Nucleus accumbens (tissue), 56 donors: Measurements from ENCODE around the gene POLR2H.

Experiments
- DNase-seq, 56 donors: peaks; one replicate each; lab custom pipeline; 2025; lab: John Stamatoyannopoulos, UW

Gene POLR2H

DNA sequence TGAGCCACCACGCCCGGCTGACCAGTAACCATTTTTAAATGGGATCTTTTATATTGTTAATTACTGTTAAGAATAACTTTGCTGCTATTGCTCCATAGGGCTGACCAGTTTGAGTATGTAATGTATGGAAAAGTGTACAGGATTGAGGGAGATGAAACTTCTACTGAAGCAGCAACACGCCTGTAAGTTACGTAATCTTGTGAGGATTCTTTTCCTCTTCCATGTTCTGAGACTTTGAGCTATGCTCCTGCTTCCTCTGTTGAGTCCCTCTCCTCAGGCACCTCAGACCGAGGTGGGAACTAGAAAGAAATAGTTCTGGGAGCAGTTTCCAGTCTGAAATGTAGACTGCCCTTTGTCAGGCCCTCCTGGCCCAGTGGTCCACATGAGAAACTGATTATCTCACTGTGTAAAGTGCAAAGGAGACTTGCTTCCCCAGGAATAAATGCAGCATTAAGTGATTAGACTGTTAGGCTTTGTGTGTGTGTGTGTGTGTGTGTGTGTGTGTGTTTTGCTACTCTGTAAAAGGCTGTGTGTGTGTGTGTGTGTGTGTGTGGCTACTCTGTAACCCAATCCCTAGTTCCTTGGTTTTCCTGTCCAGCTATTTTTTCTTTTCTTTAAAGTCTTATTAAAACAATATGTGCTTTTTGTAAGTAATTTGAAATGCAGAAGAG, 5.2 kb downstream of the POLR2H start:
- no peak for DNase-seq

DNA sequence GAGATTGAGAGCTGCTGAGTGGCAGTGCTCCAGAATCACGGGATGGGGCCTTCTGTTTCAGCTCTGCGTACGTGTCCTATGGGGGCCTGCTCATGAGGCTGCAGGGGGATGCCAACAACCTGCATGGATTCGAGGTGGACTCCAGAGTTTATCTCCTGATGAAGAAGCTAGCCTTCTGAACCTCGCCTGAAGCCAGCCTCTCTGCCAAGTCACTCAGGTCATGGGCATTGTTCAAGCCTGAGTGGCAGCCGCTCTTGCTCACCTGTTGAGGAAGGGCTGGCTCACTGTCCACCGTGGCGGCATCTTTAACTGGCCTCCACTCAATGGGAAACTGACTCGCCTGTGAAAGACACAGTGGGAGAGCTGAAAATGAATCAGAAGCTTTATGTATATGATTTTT, 6.6 kb downstream of the POLR2H start:
- DNase-seq, result no peak

DNA sequence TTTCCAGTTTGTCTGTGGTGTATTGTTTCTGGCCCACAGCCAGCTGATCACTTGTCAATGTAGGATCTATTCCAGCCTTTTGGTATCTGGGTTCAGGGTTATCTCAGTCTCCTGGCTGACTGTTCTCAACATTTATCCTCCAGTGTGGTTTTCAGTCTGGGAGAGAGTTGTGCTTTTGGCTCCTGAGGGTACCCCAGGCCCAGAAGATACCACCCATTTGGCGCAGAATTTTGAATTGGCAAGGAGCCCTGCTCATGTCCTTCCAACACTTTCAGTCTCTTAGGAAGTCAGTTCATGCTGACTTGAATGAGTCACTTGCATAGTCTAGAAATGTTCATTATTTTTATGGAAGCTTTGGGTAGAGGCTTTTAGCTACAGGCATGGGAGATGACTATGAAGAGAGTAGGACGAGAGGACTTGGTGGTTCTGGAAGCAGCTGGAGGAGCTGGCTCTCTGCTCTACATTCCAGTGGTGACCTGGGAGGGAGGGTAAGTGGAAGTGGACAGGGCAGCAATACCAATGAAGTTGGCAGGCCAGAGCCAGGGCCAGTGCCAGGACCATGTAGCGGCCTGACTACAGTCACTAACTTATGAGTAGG, 7.2 kb downstream of the POLR2H start:
- DNase-seq, result peak in 30 of 56 donors; percentile 6 to 65 (median 33)

DNA sequence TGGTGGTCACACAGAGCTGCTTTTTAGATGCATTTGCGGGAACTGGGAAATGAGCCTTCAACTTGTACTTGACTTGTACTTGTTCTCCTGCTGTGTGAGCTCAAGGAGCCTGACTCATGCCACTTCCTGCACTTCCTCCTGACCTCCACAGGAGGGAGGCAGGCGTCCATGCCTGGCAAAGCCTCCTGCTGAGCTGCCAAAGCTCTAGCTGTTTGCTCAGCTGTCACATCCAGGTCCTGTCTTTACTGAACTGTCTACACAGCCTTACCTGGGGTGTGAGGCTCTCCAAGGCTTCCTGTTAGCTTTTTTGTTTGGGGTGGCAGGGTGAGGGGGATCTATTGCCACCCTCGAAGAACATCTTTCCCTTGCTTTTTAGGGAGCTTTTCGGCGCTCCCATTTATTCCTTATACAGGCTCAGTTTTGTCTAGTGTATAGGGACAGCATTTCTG, 10.1 kb downstream of the POLR2H start:
- DNase-seq, result peak in 53 of 56 donors; percentile 16 to 86 (median 58)

DNA sequence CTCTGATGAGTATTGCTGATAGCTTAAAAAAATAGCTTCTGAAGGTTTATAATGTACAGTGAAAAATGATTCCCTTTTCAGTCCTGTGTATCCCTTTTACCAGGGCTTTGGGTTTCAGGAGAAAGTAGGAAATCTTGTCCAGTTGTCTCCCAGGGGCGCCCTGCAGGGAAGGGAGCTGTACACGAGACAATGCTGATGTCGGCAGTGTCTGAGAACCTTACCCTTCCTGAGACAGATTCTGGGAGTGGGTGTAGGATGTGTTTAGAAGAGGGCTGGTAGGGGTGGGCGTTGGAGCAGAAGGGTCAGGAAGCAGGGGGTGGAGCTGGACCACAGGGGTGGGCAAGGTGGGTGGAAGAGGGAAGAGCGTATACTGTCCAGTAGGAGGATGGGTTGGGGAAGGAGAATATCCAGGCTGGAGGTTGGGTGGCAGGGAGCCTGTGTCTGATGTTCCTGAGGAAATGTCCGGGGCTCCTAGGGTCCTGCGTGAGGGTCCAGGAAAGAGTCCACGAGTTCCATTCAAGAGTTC, 10.8 kb downstream of the POLR2H start:
- DNase-seq, result peak in 1 of 56 donors; percentile 15

DNA sequence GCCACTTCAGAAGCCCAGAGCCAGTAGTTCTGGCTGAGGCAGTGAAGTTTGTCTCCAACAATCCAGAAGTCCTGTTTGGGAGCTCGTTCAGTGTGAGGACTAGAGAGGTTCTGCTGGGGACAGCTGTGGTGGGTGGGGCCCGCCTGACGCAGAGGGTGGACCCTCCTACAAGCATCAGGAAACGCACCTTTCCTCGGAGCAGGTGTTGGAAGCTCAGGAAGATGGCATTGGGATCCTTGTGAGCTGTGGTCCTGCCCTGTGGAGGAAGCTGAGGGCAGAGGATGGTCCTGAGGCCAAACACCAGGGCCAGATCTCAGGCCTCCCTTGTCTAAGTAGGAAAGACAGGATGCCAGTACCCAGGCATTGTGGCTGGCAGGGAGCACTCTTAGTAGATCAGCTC, 11.4 kb downstream of the POLR2H start:
- DNase-seq, result no peak

DNA sequence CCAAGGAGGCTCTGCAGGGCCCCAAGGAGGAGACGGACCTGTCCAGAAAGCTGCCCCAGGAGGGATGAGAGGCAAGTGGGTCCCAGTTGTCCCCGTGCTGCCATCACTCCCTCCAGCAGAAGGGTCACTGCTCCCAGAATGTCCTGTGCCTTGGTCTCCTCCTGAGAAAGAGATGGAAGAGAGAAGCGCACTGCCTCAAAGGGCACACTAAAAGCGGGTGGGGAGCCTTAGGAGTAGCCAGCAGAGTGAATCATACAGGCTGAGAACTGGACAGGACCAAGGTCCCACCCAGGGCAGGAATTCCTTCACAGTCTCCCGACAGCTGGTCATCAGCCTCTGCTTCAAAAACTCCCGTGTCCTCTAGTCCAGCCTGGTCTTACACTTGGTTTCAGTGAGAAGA, 11.9 kb downstream of the POLR2H start:
- no peak for DNase-seq

DNA sequence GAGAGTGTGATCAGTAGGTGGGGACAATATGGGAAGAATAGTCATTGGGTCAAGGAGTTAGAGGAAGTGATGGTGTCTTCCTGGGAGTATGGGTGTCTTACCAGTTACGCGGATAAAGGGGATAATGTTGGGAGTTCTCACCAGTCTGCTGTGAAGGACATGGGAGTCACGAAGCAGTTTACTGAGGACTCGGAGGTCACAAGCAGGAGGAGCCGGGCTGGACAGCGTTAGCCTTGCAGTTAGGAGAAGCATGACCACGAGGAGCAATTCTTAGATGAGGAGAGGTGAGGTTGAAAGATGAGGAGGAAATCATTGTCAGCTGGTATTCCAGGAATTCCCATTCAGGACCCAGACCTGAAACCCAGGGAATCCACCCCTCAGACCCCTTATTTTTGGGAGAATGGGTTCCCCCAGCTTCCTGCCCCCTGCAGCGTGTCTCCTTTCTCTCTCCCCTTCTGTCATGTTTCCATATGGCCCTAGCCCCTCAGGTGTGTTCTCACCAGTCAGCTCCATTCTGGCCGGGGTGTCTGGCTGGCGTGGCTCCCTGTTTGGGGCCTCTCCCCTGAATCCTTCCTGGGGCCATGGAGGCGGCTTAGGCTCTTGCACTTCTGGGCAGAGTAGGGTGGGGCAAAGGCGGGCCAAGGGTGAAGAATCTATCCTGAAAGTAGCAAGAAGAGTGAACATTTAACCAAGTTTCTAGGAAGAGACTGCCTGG, 14.4 kb downstream of the POLR2H start:
- DNase-seq, result no peak

DNA sequence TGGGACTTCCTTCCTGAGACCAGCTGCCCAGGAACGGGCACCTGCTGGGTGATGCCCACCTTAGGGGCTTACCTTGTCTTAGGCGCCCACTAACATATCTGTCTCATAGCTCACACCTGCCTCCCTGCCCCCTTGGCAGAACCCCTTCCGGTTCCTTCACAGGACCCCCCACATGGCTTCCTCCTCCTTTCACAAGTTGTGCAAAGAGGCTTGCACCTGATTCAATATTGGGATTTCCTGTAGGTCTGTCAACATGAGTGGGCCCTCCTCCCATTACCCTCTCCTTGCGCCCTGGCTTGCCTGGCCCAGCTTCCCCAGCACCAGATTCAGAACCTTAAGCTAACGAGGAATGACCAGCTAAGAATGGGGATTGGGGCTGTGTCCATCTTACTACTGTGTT, 15.9 kb downstream of the POLR2H start:
- no peak for DNase-seq

DNA sequence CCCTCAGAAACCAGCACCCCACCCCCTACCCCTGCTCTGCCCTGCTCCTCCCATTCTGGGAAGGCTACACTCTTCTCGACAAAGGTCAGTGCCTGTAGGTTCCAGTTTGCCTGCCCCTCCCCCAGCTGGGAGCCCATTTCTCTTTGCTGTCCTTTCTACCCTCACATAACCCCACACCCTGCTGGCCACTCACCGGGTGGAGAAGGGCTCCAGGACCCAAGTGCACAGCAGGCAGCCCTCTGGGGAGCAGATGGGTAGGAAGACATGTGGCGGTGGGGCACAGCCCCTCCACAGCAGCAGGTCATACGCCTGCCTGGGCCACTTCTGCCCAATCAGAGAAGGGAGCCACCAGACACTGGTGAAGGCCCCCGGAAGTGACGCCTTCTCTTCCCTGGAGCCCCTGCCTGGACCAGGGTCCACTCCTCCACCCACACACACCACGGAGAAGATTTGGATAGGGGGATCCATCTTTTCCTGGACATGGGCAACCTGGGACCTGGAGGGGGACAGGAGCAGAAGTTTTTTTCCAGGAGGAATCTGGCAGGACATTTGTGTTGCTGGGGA, 16.5 kb downstream of the POLR2H start, which contains the start of gene THPO:
THPO (minus strand) TSS at position 326 of the 564 bp plus-strand sequence. CDS start 1,948 bp downstream, outside the sequence.
- no peak for DNase-seq

DNA sequence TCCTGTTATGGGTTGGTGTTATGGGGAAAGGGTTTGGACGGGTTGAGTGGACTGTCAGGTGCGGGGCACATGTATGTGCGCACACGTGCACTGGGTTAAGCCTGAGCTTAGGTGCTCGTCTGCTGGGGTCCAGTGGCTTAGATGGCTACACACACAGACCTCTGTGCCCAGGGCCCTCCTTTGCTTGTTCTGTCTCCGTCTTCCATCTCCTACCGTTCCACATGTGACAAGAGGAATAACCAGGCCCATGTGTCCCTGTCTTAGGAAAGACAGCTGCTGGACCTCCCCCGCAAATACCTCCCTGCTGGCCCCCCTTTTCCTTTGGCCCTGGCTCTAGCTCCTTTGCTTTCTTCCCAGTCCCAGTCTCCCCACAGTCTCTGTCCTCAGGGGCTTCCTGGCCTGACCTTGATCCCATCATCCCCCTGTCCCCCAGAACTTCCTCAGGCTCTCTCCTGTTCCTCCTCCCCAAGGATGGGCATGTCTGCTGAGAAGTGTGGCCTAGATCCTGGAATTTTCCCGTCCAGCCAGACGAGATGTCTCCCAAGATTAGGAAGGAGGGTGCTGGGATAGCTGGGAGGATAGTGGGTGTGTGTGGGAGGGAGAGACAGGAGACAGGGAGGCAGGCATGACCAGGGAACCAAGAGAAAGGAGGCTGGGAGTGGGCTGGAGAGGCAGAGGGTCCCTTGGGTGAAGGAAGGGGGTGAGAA, 17.3 kb downstream of the POLR2H start:
- DNase-seq, result no peak

DNA sequence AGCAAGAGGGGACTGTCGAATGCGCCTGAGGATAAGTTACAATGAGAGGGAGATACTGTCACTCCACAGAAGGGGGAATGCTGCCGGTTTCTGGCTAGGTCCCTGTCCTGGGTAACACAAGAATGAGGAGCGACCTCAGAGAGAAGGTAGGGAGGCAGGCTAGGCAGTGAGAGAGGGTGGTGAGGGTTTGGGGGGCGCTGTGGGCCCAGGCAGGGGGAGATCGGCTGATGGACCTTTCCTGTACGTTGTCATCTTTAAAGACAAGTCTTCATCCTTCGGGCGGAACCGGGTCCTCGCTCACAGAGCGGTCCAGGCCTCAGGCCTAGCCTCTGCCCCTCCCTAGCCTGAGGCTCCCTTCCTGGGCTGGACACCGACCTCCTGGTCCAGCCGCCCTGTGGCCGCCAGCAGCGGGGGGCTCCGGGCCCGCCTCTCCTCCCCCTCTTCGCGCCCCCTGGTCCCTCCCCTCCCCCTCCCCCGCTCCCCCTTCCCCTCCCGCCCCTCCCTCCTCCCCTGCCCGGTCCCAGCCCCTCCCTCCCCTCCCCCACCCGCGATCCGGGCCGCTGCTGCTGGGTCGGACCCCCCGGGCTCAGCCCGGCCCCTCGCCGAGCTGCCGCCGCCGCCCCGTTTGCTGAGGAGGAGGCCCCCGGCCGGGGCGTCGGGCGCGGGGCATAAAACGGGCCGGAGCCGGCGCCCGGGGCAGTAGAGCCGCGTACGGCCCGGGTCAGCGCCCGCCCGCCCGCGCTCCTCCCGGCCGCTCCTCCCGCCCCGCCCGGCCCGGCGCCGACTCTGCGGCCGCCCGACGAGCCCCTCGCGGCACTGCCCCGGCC, 18.1 kb downstream of the POLR2H start, which contains the start of gene CHRD:
CHRD (plus strand) TSS at position 697 of the 827 bp plus-strand sequence. CDS start 265 bp downstream, outside the sequence.
- DNase-seq, result no peak

DNA sequence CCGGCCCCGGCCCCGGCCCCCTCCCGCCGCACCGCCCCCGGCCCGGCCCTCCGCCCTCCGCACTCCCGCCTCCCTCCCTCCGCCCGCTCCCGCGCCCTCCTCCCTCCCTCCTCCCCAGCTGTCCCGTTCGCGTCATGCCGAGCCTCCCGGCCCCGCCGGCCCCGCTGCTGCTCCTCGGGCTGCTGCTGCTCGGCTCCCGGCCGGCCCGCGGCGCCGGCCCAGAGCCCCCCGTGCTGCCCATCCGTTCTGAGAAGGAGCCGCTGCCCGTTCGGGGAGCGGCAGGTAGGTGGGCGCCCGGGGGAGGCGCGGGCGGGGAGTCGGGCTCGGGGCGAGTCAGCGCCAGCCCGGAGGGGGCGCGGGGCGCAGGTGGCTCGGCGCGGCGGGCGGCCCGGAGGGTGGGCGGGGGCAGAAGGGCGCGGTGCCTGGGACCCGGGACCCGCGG, 18.7 kb downstream of the POLR2H start:
- DNase-seq, result peak in 32 of 56 donors; percentile 9 to 72 (median 26)

DNA sequence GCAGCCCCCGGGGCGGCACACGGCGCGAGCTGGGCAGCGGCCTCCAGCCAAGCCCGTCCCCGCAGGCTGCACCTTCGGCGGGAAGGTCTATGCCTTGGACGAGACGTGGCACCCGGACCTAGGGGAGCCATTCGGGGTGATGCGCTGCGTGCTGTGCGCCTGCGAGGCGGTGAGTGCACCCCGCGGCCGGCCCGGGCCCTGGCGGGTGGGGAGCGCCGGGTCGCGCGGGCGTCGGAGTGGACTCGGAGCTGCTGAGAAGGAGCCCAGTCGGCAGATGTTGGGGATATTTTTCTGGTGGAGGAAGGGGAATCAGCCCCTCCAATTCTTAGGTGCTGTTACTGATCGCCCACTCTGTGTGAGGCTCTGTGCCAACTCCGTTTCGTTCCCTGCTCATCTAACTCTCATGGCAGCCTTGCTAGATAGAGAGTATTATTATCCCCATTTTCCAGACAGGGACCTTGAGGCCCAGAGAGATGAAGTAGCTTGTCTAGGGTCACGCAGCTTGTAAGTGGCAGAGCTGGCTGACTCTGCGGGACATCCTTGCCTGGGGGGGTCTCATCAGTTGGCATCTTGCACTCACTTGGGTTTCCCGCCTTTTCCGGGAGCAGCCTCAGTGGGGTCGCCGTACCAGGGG, 19.2 kb downstream of the POLR2H start:
- DNase-seq, result no peak

DNA sequence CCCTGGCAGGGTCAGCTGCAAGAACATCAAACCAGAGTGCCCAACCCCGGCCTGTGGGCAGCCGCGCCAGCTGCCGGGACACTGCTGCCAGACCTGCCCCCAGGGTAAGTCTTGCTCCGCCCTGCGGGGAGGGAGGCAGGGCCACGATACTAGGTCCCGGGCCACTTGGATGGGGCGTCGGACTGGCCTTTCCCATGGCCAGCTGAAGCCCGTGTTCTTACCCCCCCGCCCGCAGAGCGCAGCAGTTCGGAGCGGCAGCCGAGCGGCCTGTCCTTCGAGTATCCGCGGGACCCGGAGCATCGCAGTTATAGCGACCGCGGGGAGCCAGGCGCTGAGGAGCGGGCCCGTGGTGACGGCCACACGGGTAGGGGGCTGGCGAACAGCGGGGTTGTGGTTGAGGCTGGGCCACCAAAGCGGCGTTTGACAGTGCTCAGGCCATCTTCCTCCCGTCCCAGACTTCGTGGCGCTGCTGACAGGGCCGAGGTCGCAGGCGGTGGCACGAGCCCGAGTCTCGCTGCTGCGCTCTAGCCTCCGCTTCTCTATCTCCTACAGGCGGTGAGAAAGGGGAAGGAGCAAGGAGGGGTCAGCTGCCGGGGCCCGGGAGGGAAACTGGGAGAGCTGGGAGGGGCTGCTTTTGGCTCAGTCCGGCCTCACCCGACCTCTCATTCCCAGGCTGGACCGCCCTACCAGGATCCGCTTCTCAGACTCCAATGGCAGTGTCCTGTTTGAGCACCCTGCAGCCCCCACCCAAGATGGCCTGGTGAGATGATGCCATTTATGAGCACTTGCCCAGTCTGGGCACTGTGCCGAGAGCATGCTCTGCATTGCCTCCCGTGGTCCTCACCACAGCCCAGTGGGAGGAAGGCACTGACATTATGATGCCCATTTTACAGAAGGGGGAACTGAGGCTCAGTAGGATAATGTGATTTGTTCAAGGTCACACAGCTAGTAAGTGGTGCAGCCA, 20.0 kb downstream of the POLR2H start:
- DNase-seq, result no peak

DNA sequence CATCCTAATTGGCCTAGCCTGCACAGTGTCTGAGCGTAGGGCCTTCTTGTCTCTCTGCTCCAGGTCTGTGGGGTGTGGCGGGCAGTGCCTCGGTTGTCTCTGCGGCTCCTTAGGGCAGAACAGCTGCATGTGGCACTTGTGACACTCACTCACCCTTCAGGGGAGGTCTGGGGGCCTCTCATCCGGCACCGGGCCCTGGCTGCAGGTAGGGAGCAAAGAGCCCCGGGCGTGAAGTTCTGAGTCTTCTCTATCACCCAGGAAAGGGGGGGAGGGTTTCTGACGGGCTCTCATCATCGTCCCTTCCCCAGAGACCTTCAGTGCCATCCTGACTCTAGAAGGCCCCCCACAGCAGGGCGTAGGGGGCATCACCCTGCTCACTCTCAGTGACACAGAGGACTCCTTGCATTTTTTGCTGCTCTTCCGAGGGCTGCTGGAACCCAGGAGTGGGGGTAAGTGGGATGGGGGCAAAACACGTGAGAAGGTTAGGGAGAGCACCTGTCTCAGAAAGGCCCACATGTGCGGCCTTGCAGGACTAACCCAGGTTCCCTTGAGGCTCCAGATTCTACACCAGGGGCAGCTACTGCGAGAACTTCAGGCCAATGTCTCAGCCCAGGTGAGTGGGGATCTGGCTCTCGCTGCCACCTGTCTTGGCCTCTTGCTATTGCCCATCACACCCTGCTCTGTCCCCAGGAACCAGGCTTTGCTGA, 21.0 kb downstream of the POLR2H start:
- no peak for DNase-seq
